DOHH2 (cell line): ENCODE data around the gene MRTO4.

ENCODE experiments used
- EZH2phosphoT487 ChIP-seq: fragments of 200-600 bp; sonication (generic); IDR thresholded peaks from 2 replicates; pipeline ENCODE4 v1.6.1; 2017; ENCODE audit warnings: borderline replicate concordance, mild to moderate bottlenecking, antibody characterized with exemption, low read length, moderate library complexity, mixed read lengths
- TF ChIP-seq, protein P1 (sequence below): fragments of 200-600 bp; sonication (generic); IDR thresholded peaks from one replicate; pipeline ENCODE4 v1.5.1; 2014; ENCODE audit warnings: antibody characterized with exemption, mild to moderate bottlenecking, low read depth, low read length; ENCODE audit not compliant: poor library complexity, severe bottlenecking

- TF ChIP-seq, protein P1, sequence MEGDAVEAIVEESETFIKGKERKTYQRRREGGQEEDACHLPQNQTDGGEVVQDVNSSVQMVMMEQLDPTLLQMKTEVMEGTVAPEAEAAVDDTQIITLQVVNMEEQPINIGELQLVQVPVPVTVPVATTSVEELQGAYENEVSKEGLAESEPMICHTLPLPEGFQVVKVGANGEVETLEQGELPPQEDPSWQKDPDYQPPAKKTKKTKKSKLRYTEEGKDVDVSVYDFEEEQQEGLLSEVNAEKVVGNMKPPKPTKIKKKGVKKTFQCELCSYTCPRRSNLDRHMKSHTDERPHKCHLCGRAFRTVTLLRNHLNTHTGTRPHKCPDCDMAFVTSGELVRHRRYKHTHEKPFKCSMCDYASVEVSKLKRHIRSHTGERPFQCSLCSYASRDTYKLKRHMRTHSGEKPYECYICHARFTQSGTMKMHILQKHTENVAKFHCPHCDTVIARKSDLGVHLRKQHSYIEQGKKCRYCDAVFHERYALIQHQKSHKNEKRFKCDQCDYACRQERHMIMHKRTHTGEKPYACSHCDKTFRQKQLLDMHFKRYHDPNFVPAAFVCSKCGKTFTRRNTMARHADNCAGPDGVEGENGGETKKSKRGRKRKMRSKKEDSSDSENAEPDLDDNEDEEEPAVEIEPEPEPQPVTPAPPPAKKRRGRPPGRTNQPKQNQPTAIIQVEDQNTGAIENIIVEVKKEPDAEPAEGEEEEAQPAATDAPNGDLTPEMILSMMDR: no peak
- no peak for TF ChIP-seq EZH2phosphoT487
Measured at GRCh38 chr1:19300211-19300610, 48.6 kb downstream of the MRTO4 start.
